IPS-18c (cell line): Measurements from ENCODE around the gene OR1I1.
"Not testable (repeated sequence)": the region's sequence is repeated elsewhere in the genome, so short reads cannot be mapped to it uniquely, and the experiment has no call there.

Experiments used
- H3K4me3 ChIP-seq: 2 replicates; pipeline ENCODE4 v1.7.0; 2013; ENCODE audit warnings: low read depth, mild to moderate bottlenecking, low read length, moderate library complexity; ENCODE audit not compliant: insufficient read depth
- H3K9me3 ChIP-seq: one replicate; pipeline ENCODE4 v1.6.1; 2013; ENCODE audit warnings: mild to moderate bottlenecking, low read length, moderate library complexity; ENCODE audit not compliant: control insufficient read depth, insufficient read depth

The OR1I1 gene

DNA sequence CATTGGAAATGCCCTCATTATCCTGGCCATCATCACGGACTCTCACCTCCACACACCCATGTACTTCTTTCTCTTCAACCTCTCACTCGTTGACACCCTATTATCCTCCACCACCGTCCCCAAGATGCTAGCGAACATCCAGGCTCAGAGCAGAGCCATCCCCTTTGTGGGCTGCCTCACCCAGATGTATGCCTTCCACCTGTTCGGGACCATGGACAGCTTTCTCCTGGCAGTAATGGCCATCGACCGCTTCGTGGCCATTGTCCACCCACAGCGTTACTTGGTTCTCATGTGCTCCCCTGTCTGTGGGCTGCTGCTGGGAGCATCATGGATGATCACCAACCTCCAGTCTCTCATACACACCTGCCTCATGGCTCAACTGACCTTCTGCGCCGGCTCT lies 5.2 kb downstream of the OR1I1 start:
- H3K4me3 ChIP-seq = no peak overlapping the region

DNA sequence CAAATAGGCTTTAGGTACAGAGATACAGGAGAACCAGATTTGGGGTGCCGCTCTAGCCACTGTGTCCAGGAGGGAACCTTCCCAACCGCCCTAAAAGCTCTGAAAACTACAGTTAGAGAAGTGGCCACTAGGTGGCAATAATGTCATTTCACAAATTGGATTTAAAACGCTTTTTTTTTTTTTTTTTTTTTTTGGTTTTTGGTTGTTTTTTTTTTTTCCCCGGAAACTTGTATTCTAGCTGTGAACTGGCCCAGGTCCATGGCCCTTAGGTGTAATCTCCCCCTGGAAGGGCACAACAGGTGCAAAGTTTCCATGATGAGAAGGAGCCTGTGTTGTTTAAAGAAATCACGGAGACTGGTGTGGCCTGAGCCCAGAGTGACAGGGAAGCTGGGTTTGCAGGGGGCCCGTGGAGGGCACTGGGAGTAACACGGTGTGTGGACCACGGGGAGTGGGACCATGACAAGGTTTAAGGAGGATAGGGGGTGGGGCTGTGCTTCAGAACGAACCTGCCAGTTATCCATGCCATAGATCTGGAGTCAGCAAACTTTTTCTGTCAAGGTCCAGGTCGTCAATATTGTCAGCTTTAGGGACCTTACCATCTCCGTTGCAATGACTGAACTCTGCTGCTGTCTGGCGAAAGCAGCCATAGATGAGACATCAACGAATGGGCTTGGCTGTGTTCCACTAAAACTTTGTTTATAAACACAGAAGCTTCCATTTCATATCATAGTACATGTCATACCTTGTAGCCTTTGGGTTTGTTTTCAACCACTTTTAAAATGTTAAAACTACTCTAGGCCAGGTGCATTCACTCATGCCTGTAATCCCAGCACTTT lies 10.1 kb downstream of the OR1I1 start:
- Histone ChIP-seq H3K9me3 (no peaks in the 10 kb centered on the region), H3K4me3 (no peak overlapping the region)

More for the DNA sequence above, 5.2 kb downstream of the OR1I1 start:
- H3K9me3 ChIP-seq = no peaks in the 10 kb centered on the region

DNA sequence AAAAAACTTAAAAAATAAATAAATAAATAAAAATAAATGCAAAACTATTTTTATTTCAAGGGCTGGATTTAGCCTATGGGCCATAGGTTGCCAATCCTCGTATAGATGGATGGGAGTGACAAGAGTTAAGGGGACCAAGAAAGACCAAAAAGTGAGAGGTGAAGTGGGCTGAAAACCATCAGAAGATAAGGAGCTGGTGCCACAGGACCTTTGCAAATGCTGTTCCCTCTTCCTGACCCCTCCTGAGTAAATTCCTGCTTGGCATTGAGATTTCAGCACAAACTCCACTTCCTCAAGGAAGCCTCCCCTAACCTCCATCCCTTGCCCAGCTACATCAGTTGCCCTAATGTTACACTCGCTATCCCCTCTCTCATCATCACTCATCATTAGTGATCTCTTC lies 11.0 kb downstream of the OR1I1 start:
- Histone ChIP-seq H3K9me3 (no peaks in the 10 kb centered on the region), H3K4me3 (no peak overlapping the region)

DNA sequence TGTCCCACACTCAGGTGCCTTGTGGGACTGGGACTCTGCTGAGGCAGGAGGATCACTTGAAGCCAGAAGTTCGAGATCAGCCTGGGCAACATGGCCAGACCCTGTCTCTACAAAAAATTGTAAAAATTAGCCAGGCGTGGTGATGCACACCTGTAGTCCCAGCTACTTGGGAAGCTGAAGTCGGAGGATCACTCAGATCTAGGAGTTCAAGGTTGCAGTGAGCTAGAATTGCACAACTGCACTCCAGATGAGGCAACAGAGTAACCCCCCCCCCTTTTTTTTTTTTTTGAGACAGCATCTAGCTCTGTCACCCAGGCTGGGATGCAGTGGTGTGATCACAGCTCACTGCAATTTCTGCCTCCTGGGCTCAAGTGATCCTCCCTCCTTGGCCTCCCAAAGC lies 14.2 kb downstream of the OR1I1 start:
- H3K9me3 ChIP-seq = no peaks in the 10 kb centered on the region
- no peak overlapping the region for H3K4me3 ChIP-seq

DNA sequence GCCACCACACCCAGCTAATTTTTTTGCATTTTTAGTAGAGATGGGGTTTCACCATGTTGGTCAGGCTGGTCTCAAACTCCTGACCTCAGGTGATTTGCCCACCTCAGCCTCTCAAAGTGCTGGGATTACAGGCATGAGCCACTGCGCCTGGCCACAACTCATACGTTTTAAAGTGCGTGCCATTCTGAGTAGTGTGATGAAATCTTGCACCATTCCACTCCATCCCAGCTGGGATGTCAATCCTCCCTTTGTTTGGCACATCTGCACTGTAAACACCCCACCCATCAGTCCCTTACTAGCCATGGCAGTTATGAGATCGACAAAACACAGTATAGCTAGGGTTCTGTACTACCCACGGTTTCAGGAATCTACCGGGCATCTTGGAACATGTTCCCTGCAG lies 16.0 kb downstream of the OR1I1 start:
- H3K9me3 ChIP-seq, H3K4me3 ChIP-seq: not testable (repeated sequence)

DNA sequence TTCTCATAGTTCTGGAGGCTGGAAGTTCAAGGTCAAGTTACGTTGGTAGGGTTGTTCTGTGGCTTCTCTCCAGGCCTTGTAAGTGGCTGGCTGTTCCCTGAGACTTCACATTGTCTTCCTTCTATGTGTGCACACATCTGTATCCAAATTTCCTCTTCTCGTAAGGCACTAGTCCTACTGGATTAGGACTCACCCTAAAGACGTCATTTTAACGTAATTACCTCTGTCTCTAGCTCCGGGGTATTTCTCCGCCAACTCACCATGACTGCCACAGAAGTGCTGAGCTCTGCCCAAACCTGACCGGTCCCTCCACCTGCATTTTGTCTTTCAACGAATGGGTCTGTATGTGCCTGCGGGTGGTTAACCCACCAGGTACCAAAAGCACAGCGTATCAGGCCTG lies 16.4 kb downstream of the OR1I1 start:
- no peak overlapping the region for H3K4me3 ChIP-seq
- H3K9me3 ChIP-seq = no peaks in the 10 kb centered on the region

DNA sequence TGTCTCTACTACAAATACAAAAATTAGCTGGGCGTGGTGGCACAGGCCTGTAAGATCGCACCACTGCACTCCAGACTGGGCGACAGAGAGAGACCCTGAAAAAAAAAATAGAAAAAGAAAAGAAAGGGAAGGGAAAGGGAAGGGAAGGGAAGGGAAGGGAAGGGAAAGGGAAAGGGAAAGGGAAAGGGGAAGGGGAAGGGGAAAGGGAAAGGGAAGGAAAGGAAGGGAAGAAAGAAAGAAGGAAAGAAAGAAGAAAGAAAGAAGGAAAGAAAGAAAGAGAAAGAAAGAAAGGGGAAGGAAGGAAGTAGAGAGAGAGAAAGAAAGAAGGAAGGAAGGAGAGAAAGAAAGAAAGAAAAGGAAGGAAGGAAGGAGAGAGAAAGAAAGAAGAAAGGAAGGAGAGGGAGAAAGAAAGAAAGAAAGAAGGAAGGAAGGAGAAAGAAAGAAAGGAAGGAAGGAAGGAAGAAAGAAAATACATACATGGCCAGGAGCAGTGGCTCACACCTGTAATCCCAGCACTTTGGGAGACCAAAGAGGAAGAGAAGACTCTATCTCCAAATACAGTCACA lies 17.1 kb downstream of the OR1I1 start:
- Histone ChIP-seq H3K4me3 (no peak overlapping the region), H3K9me3 (no peaks in the 10 kb centered on the region)

DNA sequence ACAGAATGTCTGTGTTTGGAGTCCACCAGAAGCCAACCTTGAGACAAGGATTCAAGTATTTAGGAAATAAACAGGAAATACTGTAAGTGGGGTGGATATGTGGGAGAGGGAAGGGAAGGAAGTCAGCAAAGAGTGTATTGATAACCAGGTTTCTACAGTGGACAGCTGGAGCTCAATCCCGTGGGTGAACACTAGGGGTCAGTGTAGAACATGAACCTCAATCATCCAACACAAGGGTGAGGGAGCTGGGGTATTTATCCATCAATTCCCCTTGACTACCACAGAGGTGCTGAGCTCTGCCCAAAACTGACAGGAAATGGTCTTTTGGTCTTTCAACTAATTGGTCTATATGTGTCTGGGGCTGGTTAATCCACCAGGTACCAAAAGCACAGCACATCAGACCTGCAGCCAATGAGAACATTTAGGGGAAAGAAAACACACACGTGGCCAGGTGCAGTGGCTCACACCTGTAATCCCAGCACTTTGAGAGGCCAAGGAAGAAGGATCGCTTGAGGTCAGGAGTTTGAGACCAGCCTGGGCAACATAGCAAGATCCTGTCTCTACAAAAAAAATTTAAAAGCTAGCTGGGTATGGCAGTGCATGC lies 19.6 kb downstream of the OR1I1 start:
- Histone ChIP-seq H3K4me3 (no peak overlapping the region), H3K9me3 (no peaks in the 10 kb centered on the region)

DNA sequence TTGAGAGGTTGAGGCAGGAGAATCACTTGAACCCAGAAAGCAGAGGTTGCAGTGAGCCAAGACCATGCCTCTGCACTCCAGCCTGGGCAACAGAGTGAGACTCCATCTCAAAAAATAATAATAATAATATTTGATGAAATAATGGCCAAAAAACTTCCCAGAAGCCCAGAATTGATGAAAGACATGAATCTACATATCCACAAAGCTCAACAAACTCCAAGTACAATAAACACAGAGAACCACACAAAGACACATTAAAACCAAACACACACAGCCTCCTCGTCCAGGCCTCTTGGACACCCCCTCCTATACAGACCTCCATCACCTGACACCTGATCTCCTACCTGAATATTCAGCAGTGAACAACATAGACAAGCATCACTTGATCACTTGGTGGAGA lies 22.0 kb downstream of the OR1I1 start:
- no peak overlapping the region for H3K4me3 ChIP-seq
- H3K9me3 ChIP-seq = no peaks in the 10 kb centered on the region

DNA sequence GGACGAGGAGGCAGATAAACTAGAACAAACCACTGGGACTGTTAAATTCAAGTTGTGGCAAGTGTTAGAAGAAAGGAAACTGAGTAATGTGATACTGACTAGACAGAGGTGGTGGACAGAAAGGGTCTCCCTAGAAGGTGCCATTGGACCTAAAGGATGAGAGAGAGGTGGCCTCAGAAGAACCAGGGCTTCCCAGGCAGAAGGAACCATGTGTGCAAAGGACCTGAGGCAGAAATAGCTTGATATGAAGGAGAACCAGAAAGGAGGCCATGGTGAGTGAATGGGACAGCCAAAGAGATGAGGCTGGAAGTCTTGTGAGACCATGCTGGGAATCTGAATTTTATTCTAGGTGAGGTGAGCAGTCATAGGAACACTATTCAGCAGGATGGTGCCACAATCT lies 22.4 kb downstream of the OR1I1 start:
- no peaks in the 10 kb centered on the region for H3K9me3 ChIP-seq
- no peak overlapping the region for H3K4me3 ChIP-seq

DNA sequence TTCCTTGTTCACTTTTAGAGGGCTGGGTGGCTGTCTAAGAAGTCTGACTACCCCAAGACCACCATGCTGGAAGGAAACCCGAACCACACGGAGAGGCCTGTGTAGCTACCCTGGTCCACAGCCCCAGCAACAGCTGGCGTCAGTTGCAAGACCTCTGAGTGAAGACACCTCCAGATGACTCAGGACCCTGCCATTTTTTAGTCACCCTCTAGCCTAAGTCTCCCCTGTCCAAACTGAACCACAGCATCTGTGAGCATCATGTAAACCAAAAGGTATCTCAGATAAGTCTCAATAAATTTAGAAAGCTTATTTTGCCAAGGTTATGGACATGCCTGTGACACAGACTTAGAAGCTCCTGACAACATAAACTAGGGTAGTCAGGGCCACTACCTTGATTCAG lies 23.0 kb downstream of the OR1I1 start:
- Histone ChIP-seq H3K9me3 (no peaks in the 10 kb centered on the region), H3K4me3 (no peak overlapping the region)

DNA sequence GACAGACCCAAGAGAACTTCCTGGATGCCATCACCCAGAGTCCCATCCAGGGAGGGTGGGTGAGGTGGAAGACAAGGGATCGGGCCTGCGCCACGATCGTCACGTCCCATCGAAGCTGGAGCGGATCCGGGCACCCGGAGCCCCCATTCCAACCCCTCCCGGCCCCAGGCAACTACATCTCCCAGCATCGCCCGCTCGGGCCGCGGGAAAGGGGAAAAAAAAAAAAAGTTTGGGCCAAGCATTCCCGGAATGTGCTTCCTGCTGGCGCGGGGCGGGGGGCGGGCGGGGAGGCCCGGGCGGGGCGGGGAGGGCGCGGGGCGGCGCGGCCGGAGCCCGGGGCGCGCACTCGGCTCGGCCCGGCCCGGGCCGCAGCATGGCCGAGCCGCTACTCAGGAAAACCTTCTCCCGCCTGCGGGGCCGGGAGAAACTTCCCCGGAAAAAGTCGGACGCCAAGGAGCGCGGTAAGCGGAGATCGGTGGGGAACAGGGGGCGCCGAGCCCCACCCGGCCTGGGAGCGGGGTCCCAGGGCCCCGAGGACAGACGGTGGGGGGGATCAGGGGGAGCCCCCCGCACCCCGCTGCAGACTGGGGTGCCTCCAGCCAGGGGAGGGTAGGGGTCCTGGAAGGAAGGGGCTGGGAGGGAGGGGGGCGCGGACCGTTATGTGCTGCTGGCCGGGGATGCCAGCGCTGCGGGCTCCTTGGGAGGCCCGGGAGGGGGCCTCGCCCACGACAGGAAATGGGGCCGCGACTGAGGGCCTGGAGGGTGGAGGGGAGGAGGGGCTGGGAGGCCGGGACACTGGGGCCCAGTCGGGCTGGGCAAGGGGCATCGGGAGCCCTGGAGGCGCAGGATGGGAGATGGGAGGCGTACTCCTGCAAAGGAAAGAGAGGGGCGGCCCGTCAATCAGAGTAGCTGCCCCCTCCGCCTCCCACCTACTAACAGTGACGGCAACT lies 25.3 kb downstream of the OR1I1 start, which contains the start of gene SYDE1:
Gene SYDE1 (plus strand): TSS at position 341 of the 950 bp plus-strand sequence. CDS start 33 bp downstream, at position 374.
- H3K9me3 ChIP-seq = no peaks in the 10 kb centered on the region
- peak within 1 kb of the TSS; percentile 71 for H3K4me3 ChIP-seq

DNA sequence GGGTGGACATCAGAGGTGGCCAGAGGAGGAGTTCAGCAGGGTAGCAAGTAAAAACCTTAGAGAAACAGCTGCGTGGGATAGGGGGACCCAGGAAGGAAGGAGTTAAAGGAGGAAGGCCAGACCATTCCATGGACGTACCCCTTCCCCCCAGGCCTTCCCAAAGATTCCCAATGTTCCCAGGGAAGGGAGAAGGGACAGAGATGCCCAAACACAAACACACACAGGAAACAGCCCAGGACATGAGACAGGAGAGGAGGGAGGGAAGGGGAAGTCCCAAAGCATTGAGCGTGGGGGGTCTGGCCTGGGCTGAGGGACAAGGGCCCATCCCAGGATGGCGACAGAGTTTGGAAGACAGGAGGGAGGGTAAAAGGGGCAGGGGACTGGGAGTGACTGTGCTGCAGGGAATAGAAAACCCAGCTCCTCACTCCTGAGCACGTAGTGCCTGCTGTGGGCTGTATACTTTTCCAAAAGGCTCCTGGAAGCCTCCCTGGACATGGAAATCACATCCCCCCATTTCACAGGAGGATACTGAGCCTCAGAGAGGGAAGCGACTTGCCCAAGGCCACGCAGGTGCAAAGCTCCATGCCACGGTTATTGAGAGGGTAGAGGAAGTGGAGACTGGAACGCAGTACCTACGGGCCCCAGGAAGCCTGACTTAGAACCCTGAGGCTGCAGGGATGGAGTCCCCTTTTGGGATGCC lies 26.3 kb downstream of the OR1I1 start:
- no peaks in the 10 kb centered on the region for H3K9me3 ChIP-seq

DNA sequence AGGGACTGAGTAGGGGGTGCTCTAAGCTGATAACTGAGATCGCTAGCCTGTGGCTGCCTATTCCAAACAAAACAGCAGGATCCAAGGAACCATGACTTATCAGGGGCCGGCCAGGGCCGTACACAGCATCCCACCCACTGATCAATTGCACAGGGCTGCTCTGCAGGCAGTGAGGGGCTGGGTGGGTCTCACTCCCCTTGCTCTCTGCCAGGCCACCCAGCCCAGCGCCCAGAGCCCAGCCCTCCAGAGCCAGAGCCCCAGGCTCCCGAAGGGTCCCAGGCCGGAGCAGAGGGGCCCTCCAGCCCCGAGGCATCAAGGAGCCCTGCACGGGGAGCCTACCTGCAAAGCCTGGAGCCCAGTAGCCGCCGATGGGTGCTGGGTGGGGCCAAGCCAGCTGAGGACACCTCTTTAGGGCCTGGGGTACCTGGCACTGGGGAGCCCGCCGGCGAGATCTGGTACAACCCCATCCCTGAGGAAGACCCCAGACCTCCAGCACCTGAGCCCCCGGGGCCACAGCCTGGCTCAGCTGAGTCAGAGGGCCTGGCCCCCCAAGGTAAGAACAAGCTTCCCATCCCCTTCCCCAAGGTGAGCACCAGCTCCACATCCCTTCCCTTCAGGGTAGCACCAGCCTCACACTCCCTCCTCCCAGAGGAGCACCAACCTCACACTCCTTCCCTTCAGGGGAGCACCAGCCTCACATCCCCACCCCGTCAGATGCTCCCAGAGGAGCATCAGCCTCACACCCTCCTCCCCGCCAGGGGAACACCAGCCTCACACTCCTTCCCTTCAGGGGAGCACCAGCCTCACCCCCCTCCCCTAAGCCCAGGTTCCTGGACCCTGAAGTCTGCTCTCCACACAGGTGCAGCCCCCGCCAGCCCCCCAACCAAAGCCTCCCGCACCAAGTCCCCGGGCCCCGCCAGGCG lies 27.1 kb downstream of the OR1I1 start:
- no peak overlapping the region for H3K4me3 ChIP-seq
- H3K9me3 ChIP-seq = no peaks in the 10 kb centered on the region

More for the DNA sequence above, 26.3 kb downstream of the OR1I1 start:
- H3K4me3 ChIP-seq = peak overlapping the region; percentile 71

DNA sequence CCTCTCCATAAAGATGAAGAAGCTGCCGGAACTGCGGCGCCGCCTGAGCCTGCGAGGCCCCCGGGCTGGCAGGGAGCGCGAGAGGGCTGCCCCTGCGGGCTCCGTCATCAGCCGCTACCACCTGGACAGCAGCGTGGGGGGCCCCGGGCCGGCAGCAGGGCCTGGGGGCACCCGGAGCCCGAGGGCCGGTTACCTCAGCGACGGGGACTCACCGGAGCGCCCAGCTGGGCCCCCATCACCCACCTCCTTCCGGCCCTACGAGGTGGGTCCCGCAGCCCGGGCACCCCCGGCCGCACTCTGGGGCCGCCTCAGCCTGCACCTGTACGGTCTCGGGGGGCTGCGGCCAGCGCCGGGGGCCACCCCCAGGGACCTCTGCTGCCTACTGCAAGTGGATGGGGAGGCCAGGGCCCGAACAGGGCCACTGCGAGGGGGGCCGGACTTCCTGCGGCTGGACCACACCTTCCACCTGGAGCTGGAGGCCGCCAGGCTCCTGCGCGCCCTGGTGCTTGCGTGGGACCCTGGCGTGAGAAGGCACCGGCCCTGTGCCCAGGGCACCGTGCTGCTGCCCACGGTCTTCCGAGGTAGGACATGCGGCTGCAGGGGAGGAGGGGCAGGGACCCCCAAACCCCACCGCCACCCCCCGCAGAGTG lies 27.9 kb downstream of the OR1I1 start:
- H3K4me3 ChIP-seq = no peak overlapping the region
- H3K9me3 ChIP-seq = no peaks in the 10 kb centered on the region
